Measurements from ENCODE around the gene PTK7. TPM values are rescaled to one million over a fixed set of nuclear protein-coding genes. Genes with fewer than 3 reads are reported as not detected.

The PTK7 gene
- total RNA-seq, 1 experiment from 2014 or later: 165 TPM

GRCh38 chr6:43181942-43182860, 106.1 kb downstream of the PTK7 start, which contains the start of gene CUL9 (continued):
- 0 out of 2 replicates have a peak, but pooled peaks have one; percentile 45 for TF ChIP-seq ZNF263 (CRISPR knock-in tag; IDR thresholded peaks at IDR 0.05; ENCODE audit: low read depth)
- TF ChIP-seq USF1 (CRISPR knock-in tag; IDR thresholded peaks at IDR 0.05): peak; percentile 80
- TF ChIP-seq ZNF281 (CRISPR knock-in tag; IDR thresholded peaks at IDR 0.05): peak; percentile 60; the same call in 1 of the 2 replicates
- no peak for TF ChIP-seq ATF2 (CRISPR knock-in tag; IDR thresholded peaks at IDR 0.05; ENCODE audit: borderline replicate concordance, low read depth)
- TF ChIP-seq GABPB1 (CRISPR knock-in tag; IDR thresholded peaks at IDR 0.05): peak; percentile 83
- TF ChIP-seq, protein P1, sequence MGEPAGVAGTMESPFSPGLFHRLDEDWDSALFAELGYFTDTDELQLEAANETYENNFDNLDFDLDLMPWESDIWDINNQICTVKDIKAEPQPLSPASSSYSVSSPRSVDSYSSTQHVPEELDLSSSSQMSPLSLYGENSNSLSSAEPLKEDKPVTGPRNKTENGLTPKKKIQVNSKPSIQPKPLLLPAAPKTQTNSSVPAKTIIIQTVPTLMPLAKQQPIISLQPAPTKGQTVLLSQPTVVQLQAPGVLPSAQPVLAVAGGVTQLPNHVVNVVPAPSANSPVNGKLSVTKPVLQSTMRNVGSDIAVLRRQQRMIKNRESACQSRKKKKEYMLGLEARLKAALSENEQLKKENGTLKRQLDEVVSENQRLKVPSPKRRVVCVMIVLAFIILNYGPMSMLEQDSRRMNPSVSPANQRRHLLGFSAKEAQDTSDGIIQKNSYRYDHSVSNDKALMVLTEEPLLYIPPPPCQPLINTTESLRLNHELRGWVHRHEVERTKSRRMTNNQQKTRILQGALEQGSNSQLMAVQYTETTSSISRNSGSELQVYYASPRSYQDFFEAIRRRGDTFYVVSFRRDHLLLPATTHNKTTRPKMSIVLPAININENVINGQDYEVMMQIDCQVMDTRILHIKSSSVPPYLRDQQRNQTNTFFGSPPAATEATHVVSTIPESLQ (CRISPR knock-in tag; IDR thresholded peaks at IDR 0.05): no peak
- TF ChIP-seq ETV6 (CRISPR knock-in tag; IDR thresholded peaks at IDR 0.05): peak; percentile 91
- TF ChIP-seq, protein P2, sequence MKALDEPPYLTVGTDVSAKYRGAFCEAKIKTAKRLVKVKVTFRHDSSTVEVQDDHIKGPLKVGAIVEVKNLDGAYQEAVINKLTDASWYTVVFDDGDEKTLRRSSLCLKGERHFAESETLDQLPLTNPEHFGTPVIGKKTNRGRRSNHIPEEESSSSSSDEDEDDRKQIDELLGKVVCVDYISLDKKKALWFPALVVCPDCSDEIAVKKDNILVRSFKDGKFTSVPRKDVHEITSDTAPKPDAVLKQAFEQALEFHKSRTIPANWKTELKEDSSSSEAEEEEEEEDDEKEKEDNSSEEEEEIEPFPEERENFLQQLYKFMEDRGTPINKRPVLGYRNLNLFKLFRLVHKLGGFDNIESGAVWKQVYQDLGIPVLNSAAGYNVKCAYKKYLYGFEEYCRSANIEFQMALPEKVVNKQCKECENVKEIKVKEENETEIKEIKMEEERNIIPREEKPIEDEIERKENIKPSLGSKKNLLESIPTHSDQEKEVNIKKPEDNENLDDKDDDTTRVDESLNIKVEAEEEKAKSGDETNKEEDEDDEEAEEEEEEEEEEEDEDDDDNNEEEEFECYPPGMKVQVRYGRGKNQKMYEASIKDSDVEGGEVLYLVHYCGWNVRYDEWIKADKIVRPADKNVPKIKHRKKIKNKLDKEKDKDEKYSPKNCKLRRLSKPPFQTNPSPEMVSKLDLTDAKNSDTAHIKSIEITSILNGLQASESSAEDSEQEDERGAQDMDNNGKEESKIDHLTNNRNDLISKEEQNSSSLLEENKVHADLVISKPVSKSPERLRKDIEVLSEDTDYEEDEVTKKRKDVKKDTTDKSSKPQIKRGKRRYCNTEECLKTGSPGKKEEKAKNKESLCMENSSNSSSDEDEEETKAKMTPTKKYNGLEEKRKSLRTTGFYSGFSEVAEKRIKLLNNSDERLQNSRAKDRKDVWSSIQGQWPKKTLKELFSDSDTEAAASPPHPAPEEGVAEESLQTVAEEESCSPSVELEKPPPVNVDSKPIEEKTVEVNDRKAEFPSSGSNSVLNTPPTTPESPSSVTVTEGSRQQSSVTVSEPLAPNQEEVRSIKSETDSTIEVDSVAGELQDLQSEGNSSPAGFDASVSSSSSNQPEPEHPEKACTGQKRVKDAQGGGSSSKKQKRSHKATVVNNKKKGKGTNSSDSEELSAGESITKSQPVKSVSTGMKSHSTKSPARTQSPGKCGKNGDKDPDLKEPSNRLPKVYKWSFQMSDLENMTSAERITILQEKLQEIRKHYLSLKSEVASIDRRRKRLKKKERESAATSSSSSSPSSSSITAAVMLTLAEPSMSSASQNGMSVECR (CRISPR knock-in tag; IDR thresholded peaks at IDR 0.05; ENCODE audit: borderline replicate concordance): peak; percentile 60; the same call in 1 of the 2 replicates
- TF ChIP-seq TEAD4 (CRISPR knock-in tag; IDR thresholded peaks at IDR 0.05): 0 out of 2 replicates have a peak, but pooled peaks have one; percentile 45
- peak; percentile 89; the same call in 1 of the 2 replicates for TF ChIP-seq PRRX2 (CRISPR knock-in tag; IDR thresholded peaks at IDR 0.05)
- TF ChIP-seq HMGA2 (CRISPR knock-in tag; IDR thresholded peaks at IDR 0.05): no peak
- TF ChIP-seq, protein P3, sequence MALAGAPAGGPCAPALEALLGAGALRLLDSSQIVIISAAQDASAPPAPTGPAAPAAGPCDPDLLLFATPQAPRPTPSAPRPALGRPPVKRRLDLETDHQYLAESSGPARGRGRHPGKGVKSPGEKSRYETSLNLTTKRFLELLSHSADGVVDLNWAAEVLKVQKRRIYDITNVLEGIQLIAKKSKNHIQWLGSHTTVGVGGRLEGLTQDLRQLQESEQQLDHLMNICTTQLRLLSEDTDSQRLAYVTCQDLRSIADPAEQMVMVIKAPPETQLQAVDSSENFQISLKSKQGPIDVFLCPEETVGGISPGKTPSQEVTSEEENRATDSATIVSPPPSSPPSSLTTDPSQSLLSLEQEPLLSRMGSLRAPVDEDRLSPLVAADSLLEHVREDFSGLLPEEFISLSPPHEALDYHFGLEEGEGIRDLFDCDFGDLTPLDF (CRISPR knock-in tag; IDR thresholded peaks at IDR 0.05): peak; percentile 80; the same call in 1 of the 2 replicates
- TF ChIP-seq MAX (CRISPR knock-in tag; IDR thresholded peaks at IDR 0.05): peak; percentile 91
- TF ChIP-seq CDX4 (CRISPR knock-in tag; IDR thresholded peaks at IDR 0.05; ENCODE audit: borderline replicate concordance): no peak
- TF ChIP-seq ZNF425 (CRISPR knock-in tag; conservative IDR thresholded peaks at IDR 0.05): no peak
- no peak for TF ChIP-seq ESRRA (CRISPR knock-in tag; IDR thresholded peaks at IDR 0.05; ENCODE audit: borderline replicate concordance)
- TF ChIP-seq, protein P4, sequence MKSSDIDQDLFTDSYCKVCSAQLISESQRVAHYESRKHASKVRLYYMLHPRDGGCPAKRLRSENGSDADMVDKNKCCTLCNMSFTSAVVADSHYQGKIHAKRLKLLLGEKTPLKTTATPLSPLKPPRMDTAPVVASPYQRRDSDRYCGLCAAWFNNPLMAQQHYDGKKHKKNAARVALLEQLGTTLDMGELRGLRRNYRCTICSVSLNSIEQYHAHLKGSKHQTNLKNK (CRISPR knock-in tag; IDR thresholded peaks at IDR 0.05): no peak
- no peak for TF ChIP-seq RELA (CRISPR knock-in tag; IDR thresholded peaks at IDR 0.05; ENCODE audit: borderline replicate concordance)
- 0 out of 2 replicates have a peak, but pooled peaks have one; percentile 20 for TF ChIP-seq ZNF121 (CRISPR knock-in tag; IDR thresholded peaks at IDR 0.05)
- TF ChIP-seq KAT7 (CRISPR knock-in tag; IDR thresholded peaks at IDR 0.05; ENCODE audit: borderline replicate concordance): no peak

All from WTC11 (cell line).